OCI-LY7 (cell line): Measurements from ENCODE around the gene SNAI3.

Source experiments
- CTCF ChIP-seq: fragments of 200-600 bp; sonication (generic); conservative IDR thresholded peaks from 2 replicates; pipeline ENCODE4 v1.5.1; 2014; ENCODE audit warnings: mild to moderate bottlenecking, antibody characterized with exemption, low read length, moderate library complexity, mixed read lengths
- EZH2phosphoT487 ChIP-seq: fragments of 200-600 bp; sonication (generic); IDR thresholded peaks from 2 replicates; pipeline ENCODE4 v1.6.1; 2018; ENCODE audit warnings: low read depth, borderline replicate concordance, mild to moderate bottlenecking, mixed run types, antibody characterized with exemption, low read length, moderate library complexity, mixed read lengths

- TF ChIP-seq CTCF = no peak
- no peak for TF ChIP-seq EZH2phosphoT487
Measured at GRCh38 chr16:88692861-88693260, 6.6 kb upstream of the SNAI3 start.
